AG09319 (cell line): ENCODE results near the gene SOWAHA.
A peak's percentile ranks its signal among the peaks of the same experiment; 100 is the strongest.

ENCODE experiments used
- DNase-seq: peaks from one replicate; pipeline ENCODE4 v3.0.0-alpha.2; 2010; ENCODE audit warnings: low read depth; ENCODE audit errors: extremely low read depth
- CTCF ChIP-seq: IDR thresholded peaks from 2 replicates; pipeline ENCODE4 v1.5.1; 2011; ENCODE audit warnings: low read depth, mild to moderate bottlenecking, inconsistent platforms, low read length, moderate library complexity

SOWAHA gene

DNA sequence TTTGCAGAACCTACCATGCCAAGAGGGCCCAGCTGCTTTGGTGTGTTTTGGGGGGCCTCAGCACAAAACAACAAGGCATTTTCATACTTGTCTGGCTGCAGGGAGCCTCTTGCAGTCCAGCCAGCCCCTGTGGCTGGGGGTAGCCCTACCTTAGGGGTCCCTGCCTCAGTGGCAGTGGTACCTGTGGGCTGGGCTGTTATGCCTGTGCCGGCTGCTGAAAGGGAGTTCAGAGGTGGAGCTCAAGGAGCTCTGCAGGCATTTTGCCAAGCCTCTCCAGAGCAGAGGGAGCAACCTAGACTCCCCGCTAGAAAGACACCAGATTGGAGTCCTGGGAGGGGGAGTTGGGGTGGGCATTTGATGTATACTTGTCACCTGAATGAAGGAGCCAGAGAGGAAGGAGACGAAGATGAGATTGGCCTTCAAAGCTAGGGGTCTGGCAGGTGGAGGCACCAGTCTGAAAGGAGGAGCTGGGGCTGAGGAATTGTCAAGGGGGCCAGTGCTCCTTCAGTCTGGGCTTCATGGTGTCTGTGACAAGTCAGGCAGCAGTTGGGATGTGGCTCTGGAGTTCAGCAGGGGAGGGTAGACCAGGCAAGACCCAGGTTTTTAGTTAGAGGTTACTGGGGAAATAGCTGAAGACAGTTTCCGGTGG is 15.9 kb downstream of the SOWAHA start:
- no peak for DNase-seq
- TF ChIP-seq CTCF = no peak

DNA sequence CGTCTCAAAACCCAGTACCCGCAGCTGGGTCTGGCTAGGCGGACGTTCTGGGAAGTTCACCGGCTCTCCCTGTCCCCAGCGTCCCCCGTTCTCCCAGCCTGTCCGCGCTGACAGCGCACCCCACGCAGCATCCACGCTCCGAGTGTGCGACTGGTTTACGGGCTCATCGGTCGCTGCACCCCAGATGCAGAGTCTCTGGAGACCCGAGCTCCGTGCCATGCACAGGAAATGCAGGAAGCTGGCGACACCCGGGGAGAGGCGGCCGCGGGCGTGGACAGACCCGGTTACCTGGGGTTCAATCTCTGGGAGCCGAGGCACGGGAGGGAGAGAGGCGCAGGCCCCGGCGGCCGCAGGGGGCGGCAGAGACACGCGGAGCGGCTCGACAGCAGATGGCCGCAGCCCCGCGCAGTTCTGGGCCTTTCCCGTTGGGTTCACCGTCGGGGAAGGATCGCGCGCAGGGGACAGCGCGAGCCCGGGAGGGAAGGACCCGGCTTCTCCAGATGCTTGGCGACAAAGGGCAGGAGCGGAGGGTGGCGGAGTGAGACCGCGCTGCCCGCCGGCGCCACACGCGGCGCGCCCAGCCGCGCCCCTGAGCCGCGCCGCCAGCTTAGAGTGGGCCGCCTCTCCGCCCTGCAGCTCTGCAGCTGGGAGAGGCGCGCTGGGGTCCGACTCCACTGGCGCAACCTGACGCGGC is 16.8 kb downstream of the SOWAHA start:
- DNase-seq = no peak
- peak; percentile 91 for TF ChIP-seq CTCF

DNA sequence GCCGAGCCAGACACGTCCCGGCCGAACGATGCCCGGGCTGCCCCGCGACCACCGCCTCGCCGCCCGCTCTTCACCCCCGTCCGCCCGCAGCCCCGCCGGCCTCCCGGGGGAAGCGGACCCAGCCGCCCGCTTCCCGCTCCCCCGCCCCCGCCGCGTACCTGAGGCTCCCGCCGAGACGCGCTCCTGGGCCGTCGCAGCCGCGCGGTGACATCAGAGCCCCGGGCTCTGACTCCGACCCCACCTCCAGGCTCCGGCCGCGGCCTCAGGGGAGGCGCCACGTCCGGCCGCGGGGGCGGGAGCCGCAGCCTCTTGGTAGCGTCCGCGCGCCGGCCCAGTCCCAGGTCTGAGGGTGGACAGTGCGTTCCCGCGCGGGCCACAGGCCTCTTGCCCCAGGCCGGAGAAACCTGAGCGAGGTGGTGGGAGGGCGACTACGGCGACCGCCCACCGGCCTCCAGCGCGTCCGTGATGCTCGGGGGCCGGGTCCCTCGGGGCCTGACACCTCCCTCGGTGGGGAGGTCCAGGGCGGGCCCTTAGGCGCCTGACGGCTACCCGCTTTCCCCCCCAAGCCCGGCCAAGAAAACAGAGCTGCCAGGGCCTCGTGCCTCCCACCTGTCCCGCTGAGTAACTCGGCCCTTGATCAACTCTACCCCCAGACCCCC is 17.5 kb downstream of the SOWAHA start, which contains the start of gene SHROOM1:
Gene SHROOM1, minus strand, starts transcription at position 212 of the 659 bp plus-strand sequence. CDS start 4,507 bp downstream, outside the sequence.
- TF ChIP-seq CTCF = no peak
- no peak for DNase-seq

DNA sequence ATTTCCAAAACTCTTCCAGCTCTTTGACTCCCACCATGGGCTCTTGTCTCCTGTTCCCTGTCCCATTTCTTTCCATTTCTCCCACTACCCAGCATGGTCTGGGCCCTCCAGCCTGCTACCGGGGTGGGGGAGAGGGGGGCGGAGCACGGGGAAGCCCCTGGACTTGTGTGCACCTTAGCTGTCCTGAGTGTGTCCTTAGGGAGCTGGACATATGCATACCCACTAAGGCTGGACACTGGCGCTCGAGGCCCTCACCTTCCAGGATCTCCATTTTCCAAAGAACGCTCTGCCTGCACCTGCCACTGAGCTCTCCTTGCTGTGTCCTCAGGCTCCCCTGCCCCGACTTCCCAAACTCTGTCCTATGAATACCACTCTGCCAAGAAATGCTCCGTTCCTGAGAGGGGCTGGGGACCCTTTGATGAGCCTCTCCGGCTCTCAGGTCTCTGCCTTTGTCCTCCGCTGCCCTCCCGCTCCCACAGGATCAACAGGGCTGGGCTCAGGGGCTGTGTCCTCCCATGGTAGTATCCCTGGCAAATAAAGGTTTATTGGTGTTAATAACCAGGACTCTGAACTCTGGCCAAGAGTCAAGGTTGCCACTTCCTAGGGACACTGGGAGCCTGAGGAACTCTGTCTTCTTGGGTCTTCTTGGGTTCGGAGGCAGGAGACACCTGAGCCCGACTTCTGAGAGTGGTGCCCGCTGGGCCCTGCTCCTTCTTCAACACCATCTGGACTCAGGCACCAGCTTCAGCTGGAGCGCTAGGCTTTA is 18.2 kb downstream of the SOWAHA start:
- no peak for DNase-seq
- TF ChIP-seq CTCF = no peak

- no peak for TF ChIP-seq CTCF
Observed at GRCh38 chr5:132832612-132833011, 19.5 kb downstream of the SOWAHA start.

DNA sequence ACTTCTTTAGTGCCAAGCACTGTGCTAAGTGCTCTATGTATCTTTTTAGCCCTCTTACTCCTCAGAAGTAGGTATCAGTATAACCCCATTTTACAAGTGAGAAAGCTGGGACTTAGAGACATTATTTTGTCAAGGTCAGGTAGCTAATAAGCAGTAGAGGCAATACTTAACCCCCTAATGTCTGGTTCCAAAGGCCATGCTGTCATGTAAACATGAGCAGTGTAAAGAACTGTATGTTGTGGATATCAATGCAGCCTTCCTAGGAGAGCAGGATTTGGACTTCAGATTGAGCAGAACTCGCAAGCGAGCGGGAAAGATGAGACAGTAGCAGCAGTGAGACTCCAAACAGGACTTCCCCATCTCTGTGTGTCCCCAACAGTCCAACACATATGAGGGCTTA is 21.0 kb downstream of the SOWAHA start:
- no peak for DNase-seq
- no peak for TF ChIP-seq CTCF

More at GRCh38 chr5:132832612-132833011, 19.5 kb downstream of the SOWAHA start:
- no peak for DNase-seq
